Fibroblast of lung (primary cell): ENCODE results near the gene GIGYF1. TPM values are rescaled to one million over a fixed set of nuclear protein-coding genes. Genes with fewer than 3 reads are reported as not detected.
A peak's percentile ranks its signal among the peaks of the same experiment; 100 is the strongest.

ENCODE experiments used
- DNase-seq, 2 donors: peaks; one replicate each; pipeline versions ENCODE4 v3.0.0 to v3.0.0-alpha.2; 2010; ENCODE audit warnings: low read depth in 2 of 2
- H2AFZ ChIP-seq: 2 replicates; pipeline ENCODE4 v1.5.1; 2012; ENCODE audit warnings: low read length, control low read depth, inconsistent platforms
- H3K27ac ChIP-seq: 2 replicates; pipeline ENCODE4 v1.5.1; 2011; ENCODE audit warnings: low read length, control low read depth; ENCODE audit not compliant: insufficient read depth
- H3K27me3 ChIP-seq: 2 replicates; pipeline ENCODE4 v1.5.1; 2011; ENCODE audit warnings: mild to moderate bottlenecking, low read length; ENCODE audit not compliant: control insufficient read depth, insufficient read depth
- H3K36me3 ChIP-seq: 2 replicates; pipeline ENCODE4 v1.5.1; 2011; ENCODE audit warnings: low read length; ENCODE audit not compliant: control insufficient read depth, insufficient read depth
- H3K4me1 ChIP-seq: 2 replicates; pipeline ENCODE4 v1.5.1; 2011; ENCODE audit warnings: low read length; ENCODE audit not compliant: control insufficient read depth, insufficient read depth; ENCODE audit errors: extremely low read depth
- H3K4me2 ChIP-seq: 2 replicates; pipeline ENCODE4 v1.5.1; 2011; ENCODE audit warnings: low read length, control low read depth; ENCODE audit not compliant: insufficient read depth; ENCODE audit errors: extremely low read depth
- H3K4me3 ChIP-seq, 4 experiments: fragments of 200-600 bp in 1 of 4; sonication (generic) in 1 of 4; replicated peaks in 1 of 4; 2 replicates each; pipeline ENCODE4 v1.5.1; 2011 to 2016; ENCODE audit warnings: low read length in 4 of 4, low read depth in 3 of 4, mild to moderate bottlenecking in 3 of 4, control low read depth in 2 of 4, inconsistent platforms in 1 of 4, mixed read lengths in 1 of 4; ENCODE audit not compliant: insufficient read depth in 1 of 4; ENCODE audit errors: control extremely low read depth in 1 of 4
- H3K79me2 ChIP-seq: 2 replicates; pipeline ENCODE4 v1.5.1; 2012; ENCODE audit warnings: mild to moderate bottlenecking, low read length, inconsistent platforms; ENCODE audit not compliant: control insufficient read depth, insufficient read depth
- H3K9ac ChIP-seq: 2 replicates; pipeline ENCODE4 v1.5.1; 2011; ENCODE audit warnings: mild to moderate bottlenecking, low read length, control low read depth; ENCODE audit not compliant: insufficient read depth
- H3K9me3 ChIP-seq: 2 replicates; pipeline ENCODE4 v1.5.1; 2012; ENCODE audit warnings: low read depth, low read length; ENCODE audit not compliant: control insufficient read depth, insufficient read depth
- H4K20me1 ChIP-seq: 2 replicates; pipeline ENCODE4 v1.5.1; 2011; ENCODE audit warnings: low read length; ENCODE audit not compliant: control insufficient read depth, insufficient read depth; ENCODE audit errors: extremely low read depth
- EZH2 ChIP-seq: IDR thresholded peaks from 2 replicates; pipeline ENCODE4 v1.5.1; 2012; ENCODE audit warnings: low read length, control low read depth, mild to moderate bottlenecking; ENCODE audit errors: missing control alignments
- polyA plus RNA-seq, 2 donors: library from polyadenylated mRNA; depleted of rRNA in 1 of 2; stranded (reverse) in 1 of 2; unstranded in 1 of 2; fragments of >200 nt; gene quantifications; 2 replicates each; pipeline ENCODE4 v1.2.1, GENCODE V29; 2011 to 2012; ENCODE audit warnings: missing spikeins in 1 of 2
- total RNA-seq: library from RNA; depleted of rRNA; stranded (reverse); fragments of >200 nt; gene quantifications from 2 replicates; pipeline ENCODE4 v1.2.1, GENCODE V29; 2014
- TF ChIP-seq, protein P1 (sequence below), 2 donors: IDR thresholded peaks in 1 of 2; conservative IDR thresholded peaks in 1 of 2; 1 replicate in 1 of 2; 2 replicates in 1 of 2; pipeline ENCODE4 v1.5.1; 2011 to 2012; ENCODE audit warnings: low read length in 2 of 2, control low read depth in 1 of 2, inconsistent platforms in 1 of 2, low read depth in 1 of 2, mild to moderate bottlenecking in 1 of 2

GIGYF1 gene
- total and polyA plus RNA-seq, 2 donors (not counting 1 experiment from before 2014, with no cell fraction given) = 3.8 to 15.9 TPM

DNA sequence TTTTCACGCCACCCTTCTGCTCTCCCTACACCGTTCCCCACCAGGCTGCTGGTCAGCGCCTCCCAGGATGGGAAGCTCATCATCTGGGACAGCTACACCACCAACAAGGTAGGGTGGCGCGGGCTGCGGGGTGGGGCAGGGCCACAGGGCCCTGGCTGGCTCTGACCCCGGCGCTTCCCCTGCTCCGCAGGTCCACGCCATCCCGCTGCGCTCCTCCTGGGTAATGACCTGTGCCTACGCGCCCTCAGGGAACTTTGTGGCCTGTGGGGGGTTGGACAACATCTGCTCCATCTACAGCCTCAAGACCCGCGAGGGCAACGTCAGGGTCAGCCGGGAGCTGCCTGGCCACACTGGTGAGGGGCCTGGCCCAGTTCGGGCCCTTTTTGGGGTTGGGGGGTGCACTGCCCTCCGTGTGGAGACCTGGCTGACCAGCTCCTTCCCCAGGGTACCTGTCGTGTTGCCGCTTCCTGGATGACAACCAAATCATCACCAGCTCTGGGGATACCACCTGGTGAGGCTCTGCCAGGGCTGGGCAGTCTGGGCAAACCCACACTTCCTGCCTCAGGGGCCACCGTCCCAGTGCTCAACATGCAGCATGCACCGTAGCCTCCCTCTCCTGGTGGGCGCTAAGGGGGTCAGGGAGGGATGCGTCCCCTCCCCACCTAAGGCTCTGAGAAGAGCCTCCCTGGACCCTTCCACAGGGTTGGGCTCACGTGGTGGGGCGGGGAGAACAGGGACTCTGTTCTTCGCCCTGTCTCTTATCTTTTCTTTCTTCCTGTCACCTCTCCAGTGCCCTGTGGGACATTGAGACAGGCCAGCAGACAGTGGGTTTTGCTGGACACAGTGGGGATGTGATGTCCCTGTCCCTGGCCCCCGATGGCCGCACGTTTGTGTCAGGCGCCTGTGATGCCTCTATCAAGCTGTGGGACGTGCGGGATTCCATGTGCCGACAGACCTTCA lies 16.5 kb downstream of the GIGYF1 start:
- TF ChIP-seq EZH2 = no peak
- TF ChIP-seq, protein P1, sequence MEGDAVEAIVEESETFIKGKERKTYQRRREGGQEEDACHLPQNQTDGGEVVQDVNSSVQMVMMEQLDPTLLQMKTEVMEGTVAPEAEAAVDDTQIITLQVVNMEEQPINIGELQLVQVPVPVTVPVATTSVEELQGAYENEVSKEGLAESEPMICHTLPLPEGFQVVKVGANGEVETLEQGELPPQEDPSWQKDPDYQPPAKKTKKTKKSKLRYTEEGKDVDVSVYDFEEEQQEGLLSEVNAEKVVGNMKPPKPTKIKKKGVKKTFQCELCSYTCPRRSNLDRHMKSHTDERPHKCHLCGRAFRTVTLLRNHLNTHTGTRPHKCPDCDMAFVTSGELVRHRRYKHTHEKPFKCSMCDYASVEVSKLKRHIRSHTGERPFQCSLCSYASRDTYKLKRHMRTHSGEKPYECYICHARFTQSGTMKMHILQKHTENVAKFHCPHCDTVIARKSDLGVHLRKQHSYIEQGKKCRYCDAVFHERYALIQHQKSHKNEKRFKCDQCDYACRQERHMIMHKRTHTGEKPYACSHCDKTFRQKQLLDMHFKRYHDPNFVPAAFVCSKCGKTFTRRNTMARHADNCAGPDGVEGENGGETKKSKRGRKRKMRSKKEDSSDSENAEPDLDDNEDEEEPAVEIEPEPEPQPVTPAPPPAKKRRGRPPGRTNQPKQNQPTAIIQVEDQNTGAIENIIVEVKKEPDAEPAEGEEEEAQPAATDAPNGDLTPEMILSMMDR (conservative IDR thresholded peaks at IDR 0.05 in 1 of 2, IDR thresholded peaks at IDR 0.05 in 1 of 2; ENCODE audit: low read depth in 1 of 2, low read length in 2 of 2) = no peak
- Histone ChIP-seq H3K9ac (no peak overlapping the region), H3K4me3 (no peak overlapping the region), H3K79me2 (peaks cover 40% of the 10 kb centered on the region), H2AFZ (no peak overlapping the region), H3K27ac (no peak overlapping the region), H3K4me2 (no peak overlapping the region), H3K27me3 (no peaks in the 10 kb centered on the region), H3K9me3 (no peaks in the 10 kb centered on the region), H4K20me1 (no peaks in the 10 kb centered on the region), H3K36me3 (peaks cover 31% of the 10 kb centered on the region), H3K4me1 (peaks cover 8% of the 10 kb centered on the region)
- DNase-seq = no peak

GRCh38 chr7:100676501-100677306 lies 17.3 kb downstream of the GIGYF1 start:
- H3K9ac ChIP-seq = no peak overlapping the region
- H3K27ac ChIP-seq = no peak overlapping the region
- H3K27me3 ChIP-seq = no peaks in the 10 kb centered on the region
- no peaks in the 10 kb centered on the region for H3K9me3 ChIP-seq
- TF ChIP-seq, protein P1 (conservative IDR thresholded peaks at IDR 0.05 in 1 of 2, IDR thresholded peaks at IDR 0.05 in 1 of 2; ENCODE audit: low read depth in 1 of 2, low read length in 2 of 2) = no peak
- no peak for TF ChIP-seq EZH2
- H3K4me3 ChIP-seq = peak overlapping the region; percentile 25 to 92 (median 63)
- H3K36me3 ChIP-seq = peaks cover 24% of the 10 kb centered on the region
- no peak overlapping the region for H2AFZ ChIP-seq
- no peak for DNase-seq
- peaks cover 40% of the 10 kb centered on the region for H3K79me2 ChIP-seq
- H3K4me1 ChIP-seq = peaks cover 3% of the 10 kb centered on the region
- H4K20me1 ChIP-seq = no peaks in the 10 kb centered on the region
- H3K4me2 ChIP-seq = peak overlapping the region; percentile 79
